Pancreas (tissue), 10 donors: ENCODE data around the gene GOLPH3L. TPM values are rescaled to one million over a fixed set of nuclear protein-coding genes. Genes with fewer than 3 reads are reported as not detected.
"Not testable (repeated sequence)": the region's sequence is repeated elsewhere in the genome, so short reads cannot be mapped to it uniquely, and the experiment has no call there.

ENCODE experiments used
- ATAC-seq, 4 donors: fragments of 200-7000 bp; cut with Tn5 transposase; one replicate each; pipeline versions ENCODE4 v1.8.0 to v1.9.1; 2020; ENCODE audit warnings: mild to moderate bottlenecking in 4 of 4, moderate library complexity in 4 of 4
- DNase-seq, 6 donors: peaks; one replicate each; pipeline ENCODE4 v3.0.0-alpha.2; 2020
- FAIRE-seq: peaks from 2 replicates; lab custom pipeline; 2012; peaks lifted over from hg19 to GRCh38; lab: Jason Lieb, UNC
- H3K27ac ChIP-seq, 4 donors: fragments of 200-600 bp; sonication (generic); 1 replicate in 3 of 4; 2 replicates in 1 of 4; pipeline versions ENCODE4 v1.5.0 to v1.8.0; 2020
- H3K27me3 ChIP-seq, 4 donors: fragments of 200-600 bp; one replicate each; pipeline ENCODE4 v1.8.0; 2021
- H3K36me3 ChIP-seq, 3 donors: fragments of 200-600 bp; sonication (generic) in 1 of 3; one replicate each; pipeline versions ENCODE4 v1.5.0 to v1.8.0; 2020 to 2021
- H3K4me1 ChIP-seq, 3 donors: fragments of 200-600 bp; one replicate each; pipeline ENCODE4 v1.8.0; 2021
- H3K4me3 ChIP-seq, 4 donors: fragments of 200-600 bp; sonication (generic) in 2 of 4; one replicate each; pipeline versions ENCODE4 v1.5.0 to v1.8.0; 2020 to 2021
- H3K9me3 ChIP-seq, 4 donors: fragments of 200-600 bp; one replicate each; pipeline ENCODE4 v1.8.0; 2021
- WGBS, 2 donors: extraction: QIAGEN DNeasy Blood & Tissue Kit; methylation state at CpG; one replicate each; pipeline ENCODE4 v1.1.7; 2013; 5-methylcytosine and 5-hydroxymethylcytosine counted together
- intact Hi-C, 3 donors: fragments of 100-400 bp; cut with DNase I; formaldehyde crosslinking; loops; one replicate each; pipeline versions ENCODE4 v1.11.1 to v1.14.2; 2022
- polyA plus RNA-seq, 2 donors: library from polyadenylated mRNA; stranded (reverse); fragments of 200-250 nt; gene quantifications; one replicate each; pipeline ENCODE4 v1.2.3, GENCODE V29; 2013
- total RNA-seq, 6 donors: library from RNA; stranded (reverse); fragmentation: NEBNext Ultra II Directional in 4 of 6; extraction: Animal tissue kit (Norgen Biotek cat#: 25700) in 4 of 6; gene quantifications; one replicate each; pipeline versions ENCODE4 v1.2.1 to v1.2.4, GENCODE V29; 2021 to 2023
- TF ChIP-seq, protein P1 (sequence below), 4 donors: fragments of 200-600 bp; sonication (generic) in 3 of 4; IDR thresholded peaks; one replicate each; pipeline versions ENCODE4 v1.5.0 to v1.8.0; 2021; ENCODE audit warnings: antibody characterized with exemption in 4 of 4
- donor health status: healthy with polysubstance abuse.
- donor health status: DM: no; HTN: no; CAD: no; lungs with moderate emphysema.
- donor health status: DM: no; HTN: no; CAD: no.
- donor health status: control.
- donor health status: control.
- donor health status: Bipolar disorder and iron deficiency.
- donor health status: DM: yes; HTN: yes; CAD: no.
- donor health status: DM: no; HTN: no; CAD: no.
- donor health status: DM: no; HTN: no; CAD: no.
- donor health status: DM: yes; HTN: yes; CAD: no.

Gene GOLPH3L
- total and polyA plus RNA-seq, 8 donors, result 10.5 to 34.8 (median 23.3) TPM

DNA sequence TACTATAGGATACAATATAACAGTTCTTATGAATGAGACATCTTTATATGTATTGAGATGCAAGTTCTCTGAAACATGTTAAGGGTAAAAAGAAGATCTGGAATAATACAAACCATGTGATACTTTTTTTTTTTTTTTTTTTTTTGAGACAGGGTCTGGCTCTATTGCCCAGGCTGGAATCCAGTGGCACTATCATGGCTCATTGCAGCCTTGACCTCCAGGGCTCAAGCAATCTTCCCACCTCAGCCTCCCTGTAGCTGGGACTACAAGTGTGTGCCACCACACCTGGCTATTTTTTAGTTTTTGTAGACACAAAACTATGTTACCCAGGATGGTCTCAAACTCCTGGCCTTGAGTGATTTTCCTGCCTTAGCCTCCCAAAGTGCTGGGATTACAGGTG is 95.4 kb downstream of the GOLPH3L start:
- Histone ChIP-seq H3K4me1 (peaks cover 4 to 23% (median 14%) of the 10 kb centered on the region in 3 donors), H3K9me3 (no peaks in the 10 kb centered on the region), H3K4me3 (no peak overlapping the region), H3K27ac (no peak overlapping the region), H3K36me3 (no peaks in the 10 kb centered on the region), H3K27me3 (no peaks in the 10 kb centered on the region)
- ATAC-seq (no peak), FAIRE-seq (no peak), DNase-seq (no peak)
- intact Hi-C loops, result no loop called here
- TF ChIP-seq, protein P1, sequence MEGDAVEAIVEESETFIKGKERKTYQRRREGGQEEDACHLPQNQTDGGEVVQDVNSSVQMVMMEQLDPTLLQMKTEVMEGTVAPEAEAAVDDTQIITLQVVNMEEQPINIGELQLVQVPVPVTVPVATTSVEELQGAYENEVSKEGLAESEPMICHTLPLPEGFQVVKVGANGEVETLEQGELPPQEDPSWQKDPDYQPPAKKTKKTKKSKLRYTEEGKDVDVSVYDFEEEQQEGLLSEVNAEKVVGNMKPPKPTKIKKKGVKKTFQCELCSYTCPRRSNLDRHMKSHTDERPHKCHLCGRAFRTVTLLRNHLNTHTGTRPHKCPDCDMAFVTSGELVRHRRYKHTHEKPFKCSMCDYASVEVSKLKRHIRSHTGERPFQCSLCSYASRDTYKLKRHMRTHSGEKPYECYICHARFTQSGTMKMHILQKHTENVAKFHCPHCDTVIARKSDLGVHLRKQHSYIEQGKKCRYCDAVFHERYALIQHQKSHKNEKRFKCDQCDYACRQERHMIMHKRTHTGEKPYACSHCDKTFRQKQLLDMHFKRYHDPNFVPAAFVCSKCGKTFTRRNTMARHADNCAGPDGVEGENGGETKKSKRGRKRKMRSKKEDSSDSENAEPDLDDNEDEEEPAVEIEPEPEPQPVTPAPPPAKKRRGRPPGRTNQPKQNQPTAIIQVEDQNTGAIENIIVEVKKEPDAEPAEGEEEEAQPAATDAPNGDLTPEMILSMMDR (IDR thresholded peaks at IDR 0.05), result no peak

- WGBS, 2 donors, result 84 to 85% methylated on average over 4 of the region's 4 CpGs
- H3K4me1 ChIP-seq, FAIRE-seq, H3K9me3 ChIP-seq, DNase-seq, H3K27ac ChIP-seq, H3K36me3 ChIP-seq, ATAC-seq, intact Hi-C loops, H3K27me3 ChIP-seq, H3K4me3 ChIP-seq: not testable (repeated sequence)
Observed at GRCh38 chr1:150598346-150598745, 98.6 kb downstream of the GOLPH3L start.

GRCh38 chr1:150596976-150597375 is 100.0 kb downstream of the GOLPH3L start:
- Histone ChIP-seq H3K27ac (no peak overlapping the region), H3K4me3 (no peak overlapping the region), H3K27me3 (no peaks in the 10 kb centered on the region), H3K36me3 (no peaks in the 10 kb centered on the region), H3K9me3 (no peaks in the 10 kb centered on the region), H3K4me1 (no peaks in the 10 kb centered on the region)
- no peak for ATAC-seq
- DNase-seq, result no peak
- no peak for FAIRE-seq
- intact Hi-C loops, result no loop called here
- TF ChIP-seq, protein P1 (IDR thresholded peaks at IDR 0.05), result no peak
- 67 to 69% methylated on average over 3 of the region's 3 CpGs for WGBS, 2 donors

Other genes starting within 250 kb of the GOLPH3L start
- gene TARS2, start 209.7 kb downstream of the GOLPH3L start, total RNA-seq, result 10 to 100 TPM in 2 of 6 donors, 1 to 10 TPM in 4; 6.9 to 12.1 (median 8.2) TPM
- gene TARS2, start 209.7 kb downstream of the GOLPH3L start, polyA plus RNA-seq, result 10 to 100 TPM; 11.3 to 13.6 TPM
- gene ECM1, start 189.0 kb downstream of the GOLPH3L start, total RNA-seq, result 1 to 10 TPM in 4 of 6 donors, under 1 TPM in 2; 0.63 to 5.6 (median 1.8) TPM
- 1 to 10 TPM; 2.6 to 6.1 TPM for gene ECM1, start 189.0 kb downstream of the GOLPH3L start, polyA plus RNA-seq
- gene FALEC, start 181.4 kb downstream of the GOLPH3L start, total RNA-seq, result not detected
- not detected for gene FALEC, start 181.4 kb downstream of the GOLPH3L start, polyA plus RNA-seq
- 1 to 10 TPM; 1.3 to 6.2 (median 3.0) TPM for gene ADAMTSL4, start 147.7 kb downstream of the GOLPH3L start, total RNA-seq
- 1 to 10 TPM; 3.5 to 8.0 TPM for gene ADAMTSL4, start 147.7 kb downstream of the GOLPH3L start, polyA plus RNA-seq
- gene MCL1, start 117.5 kb downstream of the GOLPH3L start, total RNA-seq, result 100 to 1,000 TPM in 3 of 6 donors, 10 to 100 TPM in 3; 91.6 to 163 (median 108) TPM
- 10 to 100 TPM; 69.2 to 95.7 TPM for gene MCL1, start 117.5 kb downstream of the GOLPH3L start, polyA plus RNA-seq
- 10 to 100 TPM; 53.9 to 76.3 (median 67.9) TPM for gene ENSA, start 67.5 kb downstream of the GOLPH3L start, total RNA-seq
- 10 to 100 TPM; 62.6 to 86.0 TPM for gene ENSA, start 67.5 kb downstream of the GOLPH3L start, polyA plus RNA-seq
- under 1 TPM in 2 of 6 donors, not detected in 4; 0.28 TPM for gene HORMAD1, start 23.7 kb upstream of the GOLPH3L start, total RNA-seq
- under 1 TPM in 1 of 2 donors, not detected in 1; 0.08 TPM for gene HORMAD1, start 23.7 kb upstream of the GOLPH3L start, polyA plus RNA-seq
- 100 to 1,000 TPM in 1 of 6 donors, 10 to 100 TPM in 3, 1 to 10 TPM in 2; 6.5 to 126 (median 17.6) TPM for gene CTSS, start 68.6 kb upstream of the GOLPH3L start, total RNA-seq
- 1 to 10 TPM; 6.7 to 8.0 TPM for gene CTSS, start 68.6 kb upstream of the GOLPH3L start, polyA plus RNA-seq
- gene CTSK, start 111.1 kb upstream of the GOLPH3L start, total RNA-seq, result 10 to 100 TPM in 1 of 6 donors, 1 to 10 TPM in 5; 1.5 to 34.6 (median 4.9) TPM
- 1 to 10 TPM; 5.5 to 8.7 TPM for gene CTSK, start 111.1 kb upstream of the GOLPH3L start, polyA plus RNA-seq
- gene ARNT, start 179.4 kb upstream of the GOLPH3L start, total RNA-seq, result 10 to 100 TPM; 15.9 to 27.0 (median 20.3) TPM
- gene ARNT, start 179.4 kb upstream of the GOLPH3L start, polyA plus RNA-seq, result 10 to 100 TPM; 11.9 to 12.8 TPM
- gene CTXND2, start 190.0 kb upstream of the GOLPH3L start, total RNA-seq, result not detected
- gene CTXND2, start 190.0 kb upstream of the GOLPH3L start, polyA plus RNA-seq, result not detected
- gene SETDB1, start 229.2 kb upstream of the GOLPH3L start, total RNA-seq, result 10 to 100 TPM; 15.2 to 25.5 (median 20.6) TPM
- gene SETDB1, start 229.2 kb upstream of the GOLPH3L start, polyA plus RNA-seq, result 10 to 100 TPM; 20.5 to 23.1 TPM